HepG2 (cell line): ENCODE data around the gene DLG2. TPM values are rescaled to one million over a fixed set of nuclear protein-coding genes. Genes with fewer than 3 reads are reported as not detected.

Experiments used
- ATF1 ChIP-seq: IDR thresholded peaks from 2 replicates; pipeline ENCODE4 v1.6.1; 2016; ENCODE audit warnings: mild to moderate bottlenecking, control low read depth
- ATF7-NPFF ChIP-seq: sonication (generic); formaldehyde crosslinking; IDR thresholded peaks from 2 replicates; pipeline ENCODE4 v1.8.1; 2023; ENCODE audit warnings: mild to moderate bottlenecking, low read depth, missing genetic modification reagents, moderate library complexity
- DR1 ChIP-seq: sonication (generic); formaldehyde crosslinking; IDR thresholded peaks from 2 replicates; pipeline ENCODE4 v1.8.0; 2021; ENCODE audit warnings: mild to moderate bottlenecking, missing genetic modification reagents, inconsistent platforms
- GTF3A ChIP-seq: sonication (generic); formaldehyde crosslinking; conservative IDR thresholded peaks from 2 replicates; pipeline ENCODE4 v1.4.0; 2020; ENCODE audit warnings: mild to moderate bottlenecking, missing genetic modification reagents
- IKZF4 ChIP-seq: sonication (generic); formaldehyde crosslinking; IDR thresholded peaks from 2 replicates; pipeline ENCODE4 v1.5.1; 2020; ENCODE audit warnings: borderline replicate concordance, mild to moderate bottlenecking, low read depth, missing genetic modification reagents; ENCODE audit errors: not compliant biosample characterization
- IRX3 ChIP-seq: sonication (generic); formaldehyde crosslinking; IDR thresholded peaks from 2 replicates; pipeline ENCODE4 v1.8.1; 2023; ENCODE audit warnings: mild to moderate bottlenecking, low read depth, missing genetic modification reagents, borderline replicate concordance
- NCOR1 ChIP-seq: fragments of 200-600 bp; sonication (generic); IDR thresholded peaks from 2 replicates; pipeline ENCODE4 v1.7.0; 2017; ENCODE audit warnings: antibody characterized with exemption, low read length, borderline replicate concordance
- NFIB ChIP-seq: sonication (generic); formaldehyde crosslinking; IDR thresholded peaks from 2 replicates; pipeline ENCODE4 v1.9.0; 2021; ENCODE audit warnings: missing genetic modification reagents, mild to moderate bottlenecking, borderline replicate concordance
- PCBP2 ChIP-seq: fragments of 200-400 bp; formaldehyde crosslinking; optimal IDR thresholded peaks from 2 replicates; pipeline ENCODE3; 2018; ENCODE audit warnings: low read length, low read depth; ENCODE audit not compliant: poor library complexity, severe bottlenecking
- SMAD3 ChIP-seq: sonication (generic); formaldehyde crosslinking; IDR thresholded peaks from 2 replicates; pipeline ENCODE4 v1.4.0; 2020; ENCODE audit warnings: missing genetic modification reagents
- SNAI1 ChIP-seq: sonication (generic); formaldehyde crosslinking; IDR thresholded peaks from 2 replicates; pipeline ENCODE4 v1.5.0; 2020; ENCODE audit warnings: mild to moderate bottlenecking, missing genetic modification reagents, borderline replicate concordance
- TBX3 ChIP-seq: fragments of 450-650 bp; IDR thresholded peaks from 2 replicates; pipeline ENCODE4 v1.6.1; 2017; ENCODE audit warnings: antibody characterized with exemption, mild to moderate bottlenecking, inconsistent platforms, borderline replicate concordance
- ZMYM2 ChIP-seq: sonication (generic); formaldehyde crosslinking; IDR thresholded peaks from 2 replicates; pipeline ENCODE4 v1.8.0; 2022; ENCODE audit warnings: mild to moderate bottlenecking, missing genetic modification reagents
- ZNF251 ChIP-seq: sonication (generic); formaldehyde crosslinking; IDR thresholded peaks from 2 replicates; pipeline ENCODE4 v1.9.0; 2021; ENCODE audit warnings: mild to moderate bottlenecking, missing genetic modification reagents
- ZNF280B ChIP-seq: sonication (generic); formaldehyde crosslinking; IDR thresholded peaks from 2 replicates; pipeline ENCODE4 v1.5.0; 2020; ENCODE audit warnings: missing genetic modification reagents, mild to moderate bottlenecking, borderline replicate concordance
- ZNF292 ChIP-seq: sonication (generic); formaldehyde crosslinking; IDR thresholded peaks from 2 replicates; pipeline ENCODE4 v1.8.1; 2022; ENCODE audit warnings: mild to moderate bottlenecking, low read depth, missing genetic modification reagents, borderline replicate concordance
- ZNF768 ChIP-seq: sonication (generic); formaldehyde crosslinking; IDR thresholded peaks from 2 replicates; pipeline ENCODE4 v1.4.0; 2020; ENCODE audit warnings: missing genetic modification reagents
- ZSCAN29 ChIP-seq: sonication (generic); formaldehyde crosslinking; conservative IDR thresholded peaks from 2 replicates; pipeline ENCODE4 v1.4.0; 2020; ENCODE audit warnings: mild to moderate bottlenecking, missing genetic modification reagents
- polyA plus RNA-seq, 8 experiments: library from polyadenylated mRNA; depleted of rRNA in 3 of 8; stranded (reverse) in 7 of 8; unstranded in 1 of 8; fragments of >200 nt; fragmentation: Illumina TruSeq in 4 of 8; extraction: Trizol in 4 of 8; gene quantifications; 2 replicates each; pipeline versions ENCODE4 v1.2.1 to v1.2.3, GENCODE V29; 2011 to 2016; ENCODE audit warnings: low read depth in 4 of 8, missing spikeins in 1 of 8, mixed read lengths in 1 of 8; ENCODE audit not compliant: insufficient read depth in 1 of 8
- total RNA-seq, 5 experiments: library from RNA; depleted of rRNA; stranded (reverse); fragments of >200 nt; fragmentation: Illumina TruSeq; extraction: Trizol; gene quantifications; 2 replicates each; pipeline ENCODE4 v1.2.3, GENCODE V29; 2016; ENCODE audit warnings: low read depth in 1 of 5
- TF ChIP-seq, protein P1 (sequence below): sonication (generic); formaldehyde crosslinking; IDR thresholded peaks from 2 replicates; pipeline ENCODE4 v1.8.1; 2022; ENCODE audit warnings: low read depth, mild to moderate bottlenecking, missing genetic modification reagents
- TF ChIP-seq, protein P2 (sequence below): IDR thresholded peaks from 2 replicates; pipeline ENCODE4 v1.6.1; 2016; ENCODE audit warnings: mild to moderate bottlenecking, missing biosample characterization, missing genetic modification reagents
- TF ChIP-seq, protein P3 (sequence below): sonication (generic); formaldehyde crosslinking; IDR thresholded peaks from 2 replicates; pipeline ENCODE4 v1.9.0; 2022; ENCODE audit warnings: missing genetic modification reagents, mild to moderate bottlenecking, borderline replicate concordance
- TF ChIP-seq, protein P4 (sequence below): sonication (generic); formaldehyde crosslinking; IDR thresholded peaks from 2 replicates; pipeline ENCODE4 v1.8.0; 2022; ENCODE audit warnings: missing genetic modification reagents, mild to moderate bottlenecking, moderate library complexity, borderline replicate concordance

Gene DLG2
- total and polyA plus RNA-seq, 2 of the 13 experiments (the other 11 are each of a cell fraction or from before 2014, with no cell fraction given), result 0.46 to 1.0 TPM

GRCh38 chr11:84714316-84714780, 912.8 kb downstream of the DLG2 start (continued):
- TF ChIP-seq ZNF280B, result no peak
- no peak for TF ChIP-seq ZNF768 (CRISPR knock-in tag)
- no peak for TF ChIP-seq ZSCAN29 (CRISPR knock-in tag)
- TF ChIP-seq, protein P1, sequence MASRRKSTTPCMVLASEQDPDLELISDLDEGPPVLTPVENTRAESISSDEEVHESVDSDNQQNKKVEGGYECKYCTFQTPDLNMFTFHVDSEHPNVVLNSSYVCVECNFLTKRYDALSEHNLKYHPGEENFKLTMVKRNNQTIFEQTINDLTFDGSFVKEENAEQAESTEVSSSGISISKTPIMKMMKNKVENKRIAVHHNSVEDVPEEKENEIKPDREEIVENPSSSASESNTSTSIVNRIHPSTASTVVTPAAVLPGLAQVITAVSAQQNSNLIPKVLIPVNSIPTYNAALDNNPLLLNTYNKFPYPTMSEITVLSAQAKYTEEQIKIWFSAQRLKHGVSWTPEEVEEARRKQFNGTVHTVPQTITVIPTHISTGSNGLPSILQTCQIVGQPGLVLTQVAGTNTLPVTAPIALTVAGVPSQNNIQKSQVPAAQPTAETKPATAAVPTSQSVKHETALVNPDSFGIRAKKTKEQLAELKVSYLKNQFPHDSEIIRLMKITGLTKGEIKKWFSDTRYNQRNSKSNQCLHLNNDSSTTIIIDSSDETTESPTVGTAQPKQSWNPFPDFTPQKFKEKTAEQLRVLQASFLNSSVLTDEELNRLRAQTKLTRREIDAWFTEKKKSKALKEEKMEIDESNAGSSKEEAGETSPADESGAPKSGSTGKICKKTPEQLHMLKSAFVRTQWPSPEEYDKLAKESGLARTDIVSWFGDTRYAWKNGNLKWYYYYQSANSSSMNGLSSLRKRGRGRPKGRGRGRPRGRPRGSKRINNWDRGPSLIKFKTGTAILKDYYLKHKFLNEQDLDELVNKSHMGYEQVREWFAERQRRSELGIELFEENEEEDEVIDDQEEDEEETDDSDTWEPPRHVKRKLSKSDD, result no peak
- TF ChIP-seq NCOR1, result no peak
- no peak for TF ChIP-seq DR1
- TF ChIP-seq ZNF251 (CRISPR knock-in tag), result no peak
- no peak for TF ChIP-seq TBX3
- no peak for TF ChIP-seq ZNF292
- TF ChIP-seq ATF1 (CRISPR knock-in tag), result no peak
- TF ChIP-seq, protein P2, sequence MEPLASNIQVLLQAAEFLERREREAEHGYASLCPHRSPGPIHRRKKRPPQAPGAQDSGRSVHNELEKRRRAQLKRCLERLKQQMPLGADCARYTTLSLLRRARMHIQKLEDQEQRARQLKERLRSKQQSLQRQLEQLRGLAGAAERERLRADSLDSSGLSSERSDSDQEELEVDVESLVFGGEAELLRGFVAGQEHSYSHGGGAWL, result 0 out of 2 replicates have a peak, but pooled peaks have one; percentile 44
- TF ChIP-seq IRX3 (CRISPR knock-in tag), result no peak
- TF ChIP-seq, protein P3, sequence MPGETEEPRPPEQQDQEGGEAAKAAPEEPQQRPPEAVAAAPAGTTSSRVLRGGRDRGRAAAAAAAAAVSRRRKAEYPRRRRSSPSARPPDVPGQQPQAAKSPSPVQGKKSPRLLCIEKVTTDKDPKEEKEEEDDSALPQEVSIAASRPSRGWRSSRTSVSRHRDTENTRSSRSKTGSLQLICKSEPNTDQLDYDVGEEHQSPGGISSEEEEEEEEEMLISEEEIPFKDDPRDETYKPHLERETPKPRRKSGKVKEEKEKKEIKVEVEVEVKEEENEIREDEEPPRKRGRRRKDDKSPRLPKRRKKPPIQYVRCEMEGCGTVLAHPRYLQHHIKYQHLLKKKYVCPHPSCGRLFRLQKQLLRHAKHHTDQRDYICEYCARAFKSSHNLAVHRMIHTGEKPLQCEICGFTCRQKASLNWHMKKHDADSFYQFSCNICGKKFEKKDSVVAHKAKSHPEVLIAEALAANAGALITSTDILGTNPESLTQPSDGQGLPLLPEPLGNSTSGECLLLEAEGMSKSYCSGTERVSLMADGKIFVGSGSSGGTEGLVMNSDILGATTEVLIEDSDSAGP, result no peak
- no peak for TF ChIP-seq IKZF4
- no peak for TF ChIP-seq ATF7-NPFF
- no peak for TF ChIP-seq NFIB (CRISPR knock-in tag)
- TF ChIP-seq ZMYM2 (CRISPR knock-in tag), result no peak
- TF ChIP-seq, protein P4, sequence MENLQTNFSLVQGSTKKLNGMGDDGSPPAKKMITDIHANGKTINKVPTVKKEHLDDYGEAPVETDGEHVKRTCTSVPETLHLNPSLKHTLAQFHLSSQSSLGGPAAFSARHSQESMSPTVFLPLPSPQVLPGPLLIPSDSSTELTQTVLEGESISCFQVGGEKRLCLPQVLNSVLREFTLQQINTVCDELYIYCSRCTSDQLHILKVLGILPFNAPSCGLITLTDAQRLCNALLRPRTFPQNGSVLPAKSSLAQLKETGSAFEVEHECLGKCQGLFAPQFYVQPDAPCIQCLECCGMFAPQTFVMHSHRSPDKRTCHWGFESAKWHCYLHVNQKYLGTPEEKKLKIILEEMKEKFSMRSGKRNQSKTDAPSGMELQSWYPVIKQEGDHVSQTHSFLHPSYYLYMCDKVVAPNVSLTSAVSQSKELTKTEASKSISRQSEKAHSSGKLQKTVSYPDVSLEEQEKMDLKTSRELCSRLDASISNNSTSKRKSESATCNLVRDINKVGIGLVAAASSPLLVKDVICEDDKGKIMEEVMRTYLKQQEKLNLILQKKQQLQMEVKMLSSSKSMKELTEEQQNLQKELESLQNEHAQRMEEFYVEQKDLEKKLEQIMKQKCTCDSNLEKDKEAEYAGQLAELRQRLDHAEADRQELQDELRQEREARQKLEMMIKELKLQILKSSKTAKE (CRISPR knock-in tag), result no peak
- TF ChIP-seq SMAD3 (CRISPR knock-in tag), result 0 out of 2 replicates have a peak, but pooled peaks have one; percentile 39
- no peak for TF ChIP-seq PCBP2
- no peak for TF ChIP-seq SNAI1 (CRISPR knock-in tag)
- no peak for TF ChIP-seq GTF3A
